ENCODE data around the gene DEXI.

DEXI gene

GRCh38 chr16:10907757-10908045 is 34.6 kb downstream of the DEXI start:
- no peak for TF ChIP-seq CTCF (conservative IDR thresholded peaks at IDR 0.05; ENCODE audit: low read depth, low read length)
- DNase-seq (ENCODE audit: low read depth) = no peak
- no peak overlapping the region for H3K4me3 ChIP-seq (ENCODE audit: low read depth, low read length)

DNA sequence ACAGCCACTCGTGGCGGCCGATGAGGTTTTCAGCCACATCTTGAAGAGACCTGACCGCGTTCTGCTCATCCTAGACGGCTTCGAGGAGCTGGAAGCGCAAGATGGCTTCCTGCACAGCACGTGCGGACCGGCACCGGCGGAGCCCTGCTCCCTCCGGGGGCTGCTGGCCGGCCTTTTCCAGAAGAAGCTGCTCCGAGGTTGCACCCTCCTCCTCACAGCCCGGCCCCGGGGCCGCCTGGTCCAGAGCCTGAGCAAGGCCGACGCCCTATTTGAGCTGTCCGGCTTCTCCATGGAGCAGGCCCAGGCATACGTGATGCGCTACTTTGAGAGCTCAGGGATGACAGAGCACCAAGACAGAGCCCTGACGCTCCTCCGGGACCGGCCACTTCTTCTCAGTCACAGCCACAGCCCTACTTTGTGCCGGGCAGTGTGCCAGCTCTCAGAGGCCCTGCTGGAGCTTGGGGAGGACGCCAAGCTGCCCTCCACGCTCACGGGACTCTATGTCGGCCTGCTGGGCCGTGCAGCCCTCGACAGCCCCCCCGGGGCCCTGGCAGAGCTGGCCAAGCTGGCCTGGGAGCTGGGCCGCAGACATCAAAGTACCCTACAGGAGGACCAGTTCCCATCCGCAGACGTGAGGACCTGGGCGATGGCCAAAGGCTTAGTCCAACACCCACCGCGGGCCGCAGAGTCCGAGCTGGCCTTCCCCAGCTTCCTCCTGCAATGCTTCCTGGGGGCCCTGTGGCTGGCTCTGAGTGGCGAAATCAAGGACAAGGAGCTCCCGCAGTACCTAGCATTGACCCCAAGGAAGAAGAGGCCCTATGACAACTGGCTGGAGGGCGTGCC is 35.1 kb downstream of the DEXI start:
- no peak for TF ChIP-seq CTCF (conservative IDR thresholded peaks at IDR 0.05; ENCODE audit: low read depth, low read length)
- DNase-seq (ENCODE audit: low read depth) = no peak
- H3K4me3 ChIP-seq (ENCODE audit: low read depth, low read length) = no peak overlapping the region

DNA sequence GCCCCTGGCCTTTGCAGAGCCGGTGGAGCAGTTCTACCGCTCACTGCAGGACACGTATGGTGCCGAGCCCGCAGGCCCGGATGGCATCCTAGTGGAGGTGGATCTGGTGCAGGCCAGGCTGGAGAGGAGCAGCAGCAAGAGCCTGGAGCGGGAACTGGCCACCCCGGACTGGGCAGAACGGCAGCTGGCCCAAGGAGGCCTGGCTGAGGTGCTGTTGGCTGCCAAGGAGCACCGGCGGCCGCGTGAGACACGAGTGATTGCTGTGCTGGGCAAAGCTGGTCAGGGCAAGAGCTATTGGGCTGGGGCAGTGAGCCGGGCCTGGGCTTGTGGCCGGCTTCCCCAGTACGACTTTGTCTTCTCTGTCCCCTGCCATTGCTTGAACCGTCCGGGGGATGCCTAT is 35.8 kb downstream of the DEXI start:
- no peak for DNase-seq (ENCODE audit: low read depth)
- no peak for TF ChIP-seq CTCF (conservative IDR thresholded peaks at IDR 0.05; ENCODE audit: low read depth, low read length)
- H3K4me3 ChIP-seq (ENCODE audit: low read depth, low read length) = no peak overlapping the region

DNA sequence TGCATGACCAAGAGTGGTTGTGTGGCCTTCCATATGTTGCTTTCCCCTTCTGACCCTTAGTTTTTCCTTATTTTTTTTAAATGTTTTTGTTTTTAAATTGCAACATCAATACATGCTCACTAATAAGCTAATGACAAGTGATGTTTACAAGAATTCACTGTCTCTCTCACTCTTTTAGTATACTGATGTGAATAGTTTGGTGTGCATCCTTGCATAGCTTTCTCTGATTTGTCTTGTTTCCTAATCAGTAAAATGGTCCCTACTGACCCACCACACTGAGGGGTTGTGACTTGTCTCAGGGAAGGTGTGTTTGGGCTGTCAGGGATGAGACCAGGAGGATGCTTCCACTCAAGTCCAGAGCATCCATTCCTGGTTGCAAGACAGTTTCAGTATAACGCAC is 39.3 kb downstream of the DEXI start:
- TF ChIP-seq CTCF (conservative IDR thresholded peaks at IDR 0.05; ENCODE audit: low read depth, low read length) = no peak
- H3K4me3 ChIP-seq (ENCODE audit: low read depth, low read length) = no peak overlapping the region
- no peak for DNase-seq (ENCODE audit: low read depth)

- TF ChIP-seq CTCF (conservative IDR thresholded peaks at IDR 0.05; ENCODE audit: low read depth, low read length) = no peak
- DNase-seq (ENCODE audit: low read depth) = no peak
- no peak overlapping the region for H3K4me3 ChIP-seq (ENCODE audit: low read depth, low read length)
These were observed 45.1 kb downstream of the DEXI start for GRCh38 chr16:10897134-10897533.

- TF ChIP-seq CTCF (conservative IDR thresholded peaks at IDR 0.05; ENCODE audit: low read depth, low read length) = no peak
- no peak for DNase-seq (ENCODE audit: low read depth)
- no peak overlapping the region for H3K4me3 ChIP-seq (ENCODE audit: low read depth, low read length)
These were observed 45.5 kb downstream of the DEXI start for GRCh38 chr16:10896723-10897122.

GRCh38 chr16:10896165-10896564 is 46.1 kb downstream of the DEXI start:
- H3K4me3 ChIP-seq (ENCODE audit: low read depth, low read length) = no peak overlapping the region
- no peak for TF ChIP-seq CTCF (conservative IDR thresholded peaks at IDR 0.05; ENCODE audit: low read depth, low read length)
- DNase-seq (ENCODE audit: low read depth) = no peak
